Thyroid gland (tissue), 4 donors: Measurements from ENCODE around the gene CCDC175.

Experiments used
- POLR2A ChIP-seq, 2 donors: fragments of 450-650 bp; IDR thresholded peaks; one replicate each; pipeline ENCODE4 v1.6.1; 2017; ENCODE audit warnings: antibody characterized with exemption in 2 of 2, mild to moderate bottlenecking in 2 of 2, moderate library complexity in 1 of 2
- TF ChIP-seq, protein P1 (sequence below), 6 experiments: fragments of 200-600 bp in 3 of 6; fragments of 450-650 bp in 3 of 6; sonication (generic) in 3 of 6; IDR thresholded peaks; one replicate each; pipeline ENCODE4 v1.5.1; 2016 to 2019; ENCODE audit warnings: antibody characterized with exemption in 6 of 6, mild to moderate bottlenecking in 2 of 6, inconsistent platforms in 1 of 6, moderate library complexity in 1 of 6

DNA sequence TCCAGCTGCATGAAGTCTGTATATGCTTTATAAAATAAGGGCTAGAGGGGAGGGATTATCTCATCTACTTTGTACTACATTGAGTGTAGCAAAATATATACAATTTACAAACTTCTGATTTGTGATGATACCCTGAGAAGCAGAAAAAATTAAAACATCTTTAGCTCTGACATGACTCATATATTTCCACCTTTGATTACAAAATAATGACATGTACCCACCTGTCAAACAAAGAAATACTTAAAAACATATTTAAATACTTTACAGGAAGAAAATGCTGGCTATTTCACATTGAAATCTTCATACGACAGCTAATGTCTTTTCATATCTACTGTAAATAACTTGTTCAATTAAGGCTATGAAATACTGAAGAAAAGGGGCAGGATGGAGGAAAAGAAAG lies 114.7 kb downstream of the CCDC175 start:
- TF ChIP-seq, protein P1, sequence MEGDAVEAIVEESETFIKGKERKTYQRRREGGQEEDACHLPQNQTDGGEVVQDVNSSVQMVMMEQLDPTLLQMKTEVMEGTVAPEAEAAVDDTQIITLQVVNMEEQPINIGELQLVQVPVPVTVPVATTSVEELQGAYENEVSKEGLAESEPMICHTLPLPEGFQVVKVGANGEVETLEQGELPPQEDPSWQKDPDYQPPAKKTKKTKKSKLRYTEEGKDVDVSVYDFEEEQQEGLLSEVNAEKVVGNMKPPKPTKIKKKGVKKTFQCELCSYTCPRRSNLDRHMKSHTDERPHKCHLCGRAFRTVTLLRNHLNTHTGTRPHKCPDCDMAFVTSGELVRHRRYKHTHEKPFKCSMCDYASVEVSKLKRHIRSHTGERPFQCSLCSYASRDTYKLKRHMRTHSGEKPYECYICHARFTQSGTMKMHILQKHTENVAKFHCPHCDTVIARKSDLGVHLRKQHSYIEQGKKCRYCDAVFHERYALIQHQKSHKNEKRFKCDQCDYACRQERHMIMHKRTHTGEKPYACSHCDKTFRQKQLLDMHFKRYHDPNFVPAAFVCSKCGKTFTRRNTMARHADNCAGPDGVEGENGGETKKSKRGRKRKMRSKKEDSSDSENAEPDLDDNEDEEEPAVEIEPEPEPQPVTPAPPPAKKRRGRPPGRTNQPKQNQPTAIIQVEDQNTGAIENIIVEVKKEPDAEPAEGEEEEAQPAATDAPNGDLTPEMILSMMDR (IDR thresholded peaks at IDR 0.05) = no peak
- TF ChIP-seq POLR2A (IDR thresholded peaks at IDR 0.05) = no peak
